HG03558 (cell line): Measurements from ENCODE around the gene SAMD1.

Experiments
- ATAC-seq: cut with Tn5 transposase; IDR thresholded peaks from one replicate; pipeline ENCODE4 v1.9.1; 2021; ENCODE audit warnings: moderate number of reproducible peaks; ENCODE audit not compliant: unreplicated experiment; ENCODE audit errors: extremely low read depth

SAMD1 gene

GRCh38 chr19:14114439-14114838, 23.9 kb upstream of the SAMD1 start:
- no peak for ATAC-seq

GRCh38 chr19:14113762-14114414, 23.3 kb upstream of the SAMD1 start:
- ATAC-seq, result no peak

GRCh38 chr19:14112809-14113385, 22.3 kb upstream of the SAMD1 start:
- ATAC-seq, result no peak

- no peak for ATAC-seq
These were observed 21.7 kb upstream of the SAMD1 start for GRCh38 chr19:14112051-14112808.

- no peak for ATAC-seq
These were observed 20.9 kb upstream of the SAMD1 start for GRCh38 chr19:14111486-14111885.

GRCh38 chr19:14110650-14111049, 20.1 kb upstream of the SAMD1 start:
- ATAC-seq, result no peak

GRCh38 chr19:14107581-14108461, 17.3 kb upstream of the SAMD1 start:
- ATAC-seq, result no peak

- no peak for ATAC-seq
These were observed 16.3 kb upstream of the SAMD1 start for GRCh38 chr19:14106840-14107239.

- no peak for ATAC-seq
These were observed 15.1 kb upstream of the SAMD1 start for GRCh38 chr19:14105680-14106079.

GRCh38 chr19:14103310-14103709, 12.8 kb upstream of the SAMD1 start:
- no peak for ATAC-seq

- ATAC-seq, result no peak
These were observed 12.2 kb upstream of the SAMD1 start for GRCh38 chr19:14102756-14103155.

- ATAC-seq, result no peak
These were observed 11.6 kb upstream of the SAMD1 start for GRCh38 chr19:14102102-14102696.

- no peak for ATAC-seq
These were observed 10.5 kb upstream of the SAMD1 start for GRCh38 chr19:14101003-14101545.

- no peak for ATAC-seq
These were observed 7.1 kb upstream of the SAMD1 start for GRCh38 chr19:14097532-14098151.

- no peak for ATAC-seq
These were observed 5.9 kb upstream of the SAMD1 start for GRCh38 chr19:14096272-14096992.

- no peak for ATAC-seq
These were observed 4.3 kb upstream of the SAMD1 start for GRCh38 chr19:14094854-14095253.

GRCh38 chr19:14093117-14093823, 2.7 kb upstream of the SAMD1 start:
- no peak for ATAC-seq

- no peak for ATAC-seq
These were observed 1.4 kb upstream of the SAMD1 start for GRCh38 chr19:14091813-14092462.
